Central memory CD4-positive, alpha-beta T cell (primary cell): ENCODE data around the gene G6PC1.
"Not testable (repeated sequence)": the region's sequence is repeated elsewhere in the genome, so short reads cannot be mapped to it uniquely, and the experiment has no call there.

ENCODE experiments used
- DNase-seq: peaks from one replicate; pipeline ENCODE4 v3.0.0; 2022

Gene G6PC1

DNA sequence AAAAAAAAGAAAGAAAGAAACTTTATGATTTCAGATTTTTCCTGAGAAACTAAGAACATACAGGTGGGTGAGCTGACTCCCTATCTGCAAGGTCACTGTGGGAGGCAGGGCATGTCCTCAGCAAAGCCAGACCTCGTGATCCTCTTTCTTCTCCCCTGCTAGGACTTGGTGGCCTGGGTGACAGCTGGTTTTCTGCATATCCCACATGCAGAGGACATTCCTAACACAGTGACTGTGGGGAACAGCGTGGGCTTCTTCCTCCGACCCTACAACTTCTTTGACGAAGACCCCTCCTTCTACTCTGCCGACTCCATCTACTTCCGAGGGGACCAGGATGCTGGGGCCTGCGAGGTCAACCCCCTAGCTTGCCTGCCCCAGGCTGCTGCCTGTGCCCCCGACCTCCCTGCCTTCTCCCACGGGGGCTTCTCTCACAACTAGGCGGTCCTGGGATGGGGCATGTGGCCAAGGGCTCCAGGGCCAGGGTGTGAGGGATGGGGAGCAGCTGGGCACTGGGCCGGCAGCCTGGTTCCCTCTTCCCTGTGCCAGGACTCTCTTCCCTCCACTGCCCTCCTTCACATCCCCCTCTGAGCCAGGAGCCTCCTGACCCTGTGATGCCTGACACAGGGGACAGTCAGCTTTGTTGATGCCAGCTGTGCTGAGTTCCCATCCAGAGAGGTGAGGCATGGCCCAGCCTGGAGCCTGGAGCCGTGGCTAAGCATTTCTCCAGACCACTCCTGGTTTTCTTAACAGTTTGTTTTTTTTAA is 26.5 kb upstream of the G6PC1 start:
- DNase-seq: not testable (repeated sequence)

DNA sequence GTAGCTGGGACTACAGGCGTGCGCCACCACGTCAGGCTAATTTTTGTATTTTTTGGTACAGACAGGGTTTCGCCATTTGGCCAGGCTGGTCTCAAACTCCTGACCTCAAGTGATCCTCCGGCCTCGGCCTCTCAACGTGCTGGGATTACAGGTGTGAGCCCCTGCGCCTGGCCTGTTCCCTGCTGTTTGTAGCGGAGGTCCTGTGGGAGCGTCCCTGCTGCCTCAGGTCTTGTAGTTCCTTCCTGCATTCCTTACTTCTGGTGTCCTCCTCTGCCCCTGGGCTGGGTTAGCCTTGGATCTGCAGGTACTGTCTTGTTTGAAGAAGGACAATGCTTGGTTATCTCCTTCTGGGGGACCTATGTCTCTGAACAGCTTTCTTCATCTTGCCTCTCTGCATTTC is 23.6 kb upstream of the G6PC1 start:
- no peak for DNase-seq

DNA sequence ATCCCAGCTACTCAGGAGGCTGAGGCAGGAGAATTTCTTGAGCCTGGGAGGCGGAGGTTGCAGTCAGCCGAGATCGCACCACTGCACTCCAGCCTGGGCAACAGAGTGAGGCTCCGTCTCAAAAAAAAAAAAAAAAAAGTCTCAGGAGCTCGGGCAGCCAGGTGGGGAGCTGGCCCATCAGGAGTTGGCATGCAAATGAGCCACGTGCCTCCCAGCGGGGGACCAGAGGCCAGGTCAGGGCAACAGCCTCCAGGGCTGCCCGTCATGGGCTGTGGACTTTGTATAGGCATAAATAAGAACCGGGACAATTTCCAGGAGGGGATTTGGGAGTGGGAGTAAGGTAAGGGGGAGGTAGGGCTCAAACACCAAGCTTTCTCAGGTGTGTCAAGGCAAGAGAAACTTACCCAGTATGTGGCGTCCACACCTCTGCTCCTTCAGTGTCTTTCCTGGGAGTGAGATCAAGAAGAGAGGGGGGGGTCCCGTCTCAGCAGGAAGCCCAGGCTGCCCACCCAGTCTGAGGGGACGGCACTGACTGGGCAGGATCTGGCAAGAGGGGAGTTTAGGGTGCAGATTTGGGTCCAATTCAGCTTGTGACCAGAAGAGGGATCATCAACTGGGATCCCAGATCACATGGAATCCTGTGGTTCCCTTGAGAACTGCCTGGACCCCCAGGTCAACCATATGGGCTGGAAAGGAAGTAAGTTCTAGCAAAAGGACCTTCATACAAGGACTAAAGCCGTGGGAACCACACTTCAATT is 22.3 kb upstream of the G6PC1 start:
- no peak for DNase-seq

DNA sequence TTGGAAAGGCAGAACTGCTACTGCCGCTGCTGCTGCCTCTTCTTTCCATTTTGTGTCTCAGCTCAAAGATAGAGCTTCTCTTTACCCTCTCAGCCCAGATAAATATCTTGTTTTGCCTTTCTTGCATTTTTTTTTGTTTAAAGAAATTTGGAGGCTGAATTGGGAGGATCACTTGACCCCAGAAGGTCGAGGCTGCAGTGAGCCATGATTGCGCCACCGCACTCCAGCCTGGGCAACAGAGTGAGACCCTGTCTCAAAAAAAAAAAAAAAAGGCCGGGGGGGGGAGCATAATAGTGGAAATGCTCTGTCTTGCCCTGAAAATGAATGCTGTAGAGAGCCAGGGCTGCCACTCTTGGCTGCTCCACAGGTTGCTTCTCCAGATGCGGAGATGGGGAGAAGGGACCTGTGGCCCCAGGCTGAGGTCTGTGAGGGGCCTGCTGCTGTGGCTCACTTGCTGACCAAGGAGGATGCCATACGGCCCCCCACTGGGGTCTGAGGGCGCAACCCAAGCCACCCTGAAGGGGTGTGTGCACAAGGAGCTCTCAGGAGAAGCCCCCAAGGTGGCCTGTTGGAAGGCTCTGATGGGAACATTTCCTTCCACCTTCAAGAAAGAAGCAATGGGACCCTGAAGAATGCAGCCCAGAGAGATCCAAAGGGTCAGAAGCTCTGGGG is 21.5 kb upstream of the G6PC1 start:
- DNase-seq: no peak

DNA sequence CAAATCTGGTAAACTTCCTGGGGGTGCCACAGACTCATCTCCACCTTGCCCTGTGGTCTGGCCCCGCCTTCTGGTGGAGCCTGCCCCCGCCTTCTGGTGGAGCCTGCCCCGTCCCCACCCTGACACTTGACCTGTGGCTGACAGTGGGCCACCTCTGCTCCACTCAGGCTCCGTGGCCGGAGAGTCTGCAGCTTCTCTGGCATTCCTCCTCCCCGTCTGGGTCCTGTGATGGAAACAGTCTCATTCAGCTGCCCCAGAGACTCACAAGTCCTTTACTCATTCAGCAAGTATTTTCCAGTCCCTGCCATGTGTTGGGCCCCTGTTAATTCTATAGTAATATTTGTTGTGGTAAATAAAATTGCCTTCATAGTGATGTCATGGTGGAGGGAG is 21.0 kb upstream of the G6PC1 start:
- DNase-seq: no peak

DNA sequence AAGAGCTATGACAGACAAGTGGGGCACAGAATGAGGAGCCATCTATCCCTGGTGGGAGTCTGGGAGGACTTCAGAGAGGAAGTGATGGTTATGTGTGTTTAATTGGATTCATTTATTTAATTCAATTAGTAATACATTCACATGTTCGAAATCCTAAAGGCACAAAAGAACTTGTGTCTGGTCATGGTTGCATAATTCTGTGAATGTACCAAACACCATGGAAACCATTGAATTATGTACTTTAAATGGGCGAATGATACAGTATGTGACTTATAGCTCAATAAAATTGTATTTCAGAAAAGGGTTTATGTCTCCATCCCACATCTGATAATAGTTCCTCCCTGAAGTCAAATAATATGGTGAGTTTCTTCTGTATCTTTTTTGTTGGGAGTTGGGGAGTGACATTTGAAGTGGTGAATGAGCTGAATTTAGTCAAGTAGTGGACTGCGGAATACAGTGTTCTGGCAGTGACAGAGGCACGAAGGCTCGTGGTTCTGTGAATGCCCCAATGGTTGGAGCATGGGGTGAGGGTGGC is 19.8 kb upstream of the G6PC1 start:
- no peak for DNase-seq

DNA sequence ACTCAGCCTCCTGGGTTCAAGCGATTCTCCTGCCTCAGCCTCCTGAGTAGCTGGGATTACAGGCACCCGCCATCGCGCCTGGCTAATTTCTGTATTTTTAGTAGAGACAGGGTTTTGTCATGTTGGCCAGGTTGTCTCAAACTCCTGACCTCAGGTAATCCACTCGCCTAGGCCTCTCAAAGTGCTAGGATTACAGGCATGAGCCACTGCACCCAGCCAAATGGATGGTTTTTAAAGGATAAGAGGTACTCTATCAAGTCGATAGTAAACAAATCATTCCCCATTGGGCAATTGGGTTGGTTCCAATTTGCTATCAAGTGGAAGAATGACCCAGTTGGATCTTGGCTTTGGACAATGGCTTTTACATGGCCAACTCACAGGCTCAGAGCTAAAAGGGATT is 18.9 kb upstream of the G6PC1 start:
- not testable (repeated sequence) for DNase-seq

DNA sequence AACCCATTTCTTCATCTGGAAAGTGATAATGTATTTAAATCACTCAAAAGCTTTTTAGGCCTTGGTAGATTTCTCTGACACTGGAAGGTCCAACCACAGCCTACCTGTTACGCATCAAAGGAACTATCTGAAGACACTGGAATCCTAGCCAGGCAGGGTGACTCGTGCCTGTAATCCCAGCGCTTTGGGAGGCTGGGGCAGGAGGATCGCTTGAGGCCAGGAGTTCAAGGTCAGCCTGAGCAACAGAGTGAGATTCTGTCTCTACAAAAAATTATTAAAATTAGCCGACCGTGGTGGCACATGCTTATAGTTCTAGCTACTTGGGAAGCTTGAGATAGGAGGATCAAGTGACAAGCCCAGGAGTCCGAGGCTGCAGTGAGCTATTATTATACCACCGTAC is 18.4 kb upstream of the G6PC1 start:
- DNase-seq: no peak

DNA sequence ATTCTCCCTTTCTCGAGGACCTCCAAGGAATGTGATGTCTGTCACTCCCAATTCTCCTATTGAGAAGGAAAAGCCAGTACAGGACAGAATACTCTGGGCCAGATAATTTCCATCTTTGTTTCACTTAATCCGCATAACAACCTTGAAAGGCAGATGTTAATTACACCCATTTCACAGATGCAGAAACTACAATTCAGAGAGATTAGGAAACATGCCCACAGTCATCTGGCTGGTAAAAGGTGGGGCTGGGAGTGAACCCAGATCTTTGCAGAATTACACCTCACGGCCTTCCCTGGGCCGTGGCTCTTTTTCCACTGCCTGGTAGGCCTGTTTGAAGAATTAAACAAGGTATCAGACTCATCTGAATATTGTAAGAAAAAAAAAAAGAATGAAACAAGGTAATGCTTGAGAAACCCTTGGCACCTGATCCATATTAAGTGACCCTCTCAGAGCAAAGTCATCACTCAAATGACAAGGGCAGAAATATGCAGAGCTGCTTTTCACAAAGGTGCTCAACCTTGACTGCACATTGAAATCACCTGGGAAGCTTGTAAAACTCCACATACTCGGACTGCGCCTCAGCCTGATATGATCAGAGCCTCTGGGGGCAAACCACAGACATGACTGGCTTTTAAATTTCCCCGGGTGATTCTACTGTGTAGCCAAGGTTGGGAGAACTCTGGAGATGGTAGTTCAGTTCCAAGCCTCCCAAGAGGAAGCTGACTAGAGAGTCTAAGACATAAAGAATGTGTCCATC is 16.6 kb upstream of the G6PC1 start:
- no peak for DNase-seq

DNA sequence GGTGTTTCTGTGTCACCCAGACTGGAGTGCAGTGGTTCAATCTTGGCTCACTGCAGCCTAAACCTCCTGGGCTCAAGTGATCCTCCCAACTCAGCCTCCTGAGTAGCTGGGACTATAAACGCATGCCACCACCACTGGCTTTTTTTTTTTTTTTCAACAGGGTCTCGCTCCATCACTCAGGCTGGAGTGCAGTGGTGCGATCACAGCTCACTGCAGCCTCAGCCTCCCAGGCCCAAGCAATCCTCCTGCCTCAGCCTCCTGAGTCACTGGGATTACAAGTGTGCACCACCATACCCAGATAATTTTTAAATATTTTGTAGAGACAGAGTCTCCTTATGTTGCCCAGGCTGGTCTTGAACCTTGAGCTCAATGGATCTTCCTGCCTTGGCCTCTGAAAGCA is 14.8 kb upstream of the G6PC1 start:
- not testable (repeated sequence) for DNase-seq

DNA sequence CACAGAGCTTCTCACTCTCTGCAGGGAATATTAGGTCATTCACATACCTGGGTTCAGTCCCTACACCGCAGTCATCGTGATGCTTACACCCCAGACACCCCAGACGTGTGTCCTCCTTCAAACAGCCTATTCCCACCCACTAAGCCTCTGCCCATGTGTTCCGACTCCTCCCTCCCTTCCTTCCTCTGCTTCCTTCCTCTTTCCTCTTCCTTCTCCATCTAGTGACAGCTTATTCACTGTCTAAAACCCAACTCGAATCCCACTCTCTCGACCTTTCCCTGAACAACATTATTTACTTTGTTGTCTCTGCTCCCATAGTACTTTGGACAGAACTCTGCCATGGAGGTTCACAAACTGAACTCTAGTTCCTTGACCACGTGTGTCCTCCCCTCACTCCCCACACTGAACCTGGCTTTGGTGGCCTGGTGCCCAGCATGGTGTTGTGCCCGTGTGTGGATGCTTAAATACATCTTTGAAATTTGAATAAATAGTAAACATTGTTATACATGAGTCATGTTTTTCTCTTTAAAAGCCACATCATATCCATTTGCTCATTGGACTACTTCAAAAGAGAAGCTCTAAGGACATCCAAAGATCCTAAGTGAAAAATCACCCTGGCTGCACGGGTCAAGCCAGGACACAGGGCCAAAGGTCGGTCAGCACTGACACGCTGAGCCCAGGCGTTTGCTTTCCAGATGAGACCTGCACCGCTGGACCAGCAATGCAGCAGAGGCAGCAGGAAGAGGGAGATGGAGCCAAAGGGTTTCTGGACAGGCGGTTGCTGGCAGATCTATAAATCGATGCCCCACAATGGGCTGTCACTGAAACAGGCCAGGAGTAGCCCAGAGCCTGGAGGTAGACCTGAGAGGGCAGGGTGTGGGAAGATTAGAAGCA is 14.1 kb upstream of the G6PC1 start:
- DNase-seq: no peak

DNA sequence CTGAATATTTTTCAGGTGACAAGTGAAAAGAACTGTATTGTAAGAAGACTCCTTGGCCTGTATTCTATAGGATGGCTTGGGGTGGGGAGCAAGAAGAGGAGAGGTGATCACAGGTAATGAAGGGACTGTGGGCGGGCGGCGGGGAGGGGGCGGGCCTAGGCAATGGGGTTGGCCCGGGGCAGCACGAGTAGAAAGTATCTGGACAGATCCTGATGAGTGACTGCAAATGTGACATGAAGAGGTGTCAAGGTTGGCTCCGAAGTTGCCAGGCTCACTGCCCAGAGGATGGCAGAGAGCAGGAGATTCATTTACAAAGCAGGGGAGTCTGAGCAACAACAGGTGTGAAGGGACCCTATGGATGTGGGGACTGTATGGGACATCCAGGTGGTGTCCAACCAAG is 10.8 kb upstream of the G6PC1 start:
- no peak for DNase-seq

DNA sequence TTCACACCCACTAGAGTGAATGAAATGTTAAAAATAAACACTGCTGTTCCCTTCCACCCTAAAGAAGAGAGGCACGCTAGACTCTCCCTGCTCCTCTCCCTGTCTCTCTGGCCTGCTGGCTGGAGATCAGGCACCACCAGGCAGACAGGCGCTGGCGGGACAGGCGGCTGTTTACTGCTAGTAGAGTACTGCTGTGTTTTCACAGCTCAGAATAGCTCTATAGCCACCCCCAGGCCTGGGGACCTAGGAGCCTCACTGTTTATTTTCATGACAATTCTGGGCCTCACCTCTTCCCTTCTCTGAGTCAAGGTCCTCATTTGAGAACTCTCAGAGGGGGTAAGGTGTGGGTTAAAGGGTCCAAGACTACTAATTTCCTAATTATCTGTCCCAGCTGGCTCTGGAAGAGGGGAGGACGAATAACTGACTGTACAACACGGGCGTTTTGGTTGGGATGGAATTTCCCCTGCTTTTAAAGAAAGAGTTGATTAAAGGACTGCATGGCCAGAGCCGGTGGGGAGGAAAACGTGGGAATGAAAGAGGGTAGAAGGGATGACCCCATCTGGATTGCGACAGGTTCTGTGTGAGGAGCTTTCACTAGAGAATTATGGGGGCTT is 9.0 kb upstream of the G6PC1 start:
- DNase-seq: no peak

DNA sequence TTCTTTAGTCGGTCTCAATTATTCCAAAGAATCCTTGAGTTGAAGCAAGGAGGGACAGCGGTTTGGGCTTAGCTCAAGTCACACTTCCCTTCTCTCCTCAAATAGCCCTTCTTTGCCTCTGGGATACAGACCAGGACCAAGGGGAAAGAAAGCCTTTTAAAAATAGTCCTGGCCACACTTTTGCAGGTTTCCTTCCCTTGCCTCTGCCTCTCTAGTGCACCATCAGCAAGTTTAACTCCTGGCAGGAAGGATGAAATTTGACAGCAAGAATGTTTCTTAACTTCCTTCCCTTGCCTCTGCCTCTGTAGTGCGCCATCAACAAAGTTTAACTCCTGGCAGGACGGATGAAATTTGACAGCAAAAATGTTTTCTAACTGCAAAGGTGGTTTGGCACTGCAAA is 7.2 kb upstream of the G6PC1 start:
- DNase-seq: no peak

DNA sequence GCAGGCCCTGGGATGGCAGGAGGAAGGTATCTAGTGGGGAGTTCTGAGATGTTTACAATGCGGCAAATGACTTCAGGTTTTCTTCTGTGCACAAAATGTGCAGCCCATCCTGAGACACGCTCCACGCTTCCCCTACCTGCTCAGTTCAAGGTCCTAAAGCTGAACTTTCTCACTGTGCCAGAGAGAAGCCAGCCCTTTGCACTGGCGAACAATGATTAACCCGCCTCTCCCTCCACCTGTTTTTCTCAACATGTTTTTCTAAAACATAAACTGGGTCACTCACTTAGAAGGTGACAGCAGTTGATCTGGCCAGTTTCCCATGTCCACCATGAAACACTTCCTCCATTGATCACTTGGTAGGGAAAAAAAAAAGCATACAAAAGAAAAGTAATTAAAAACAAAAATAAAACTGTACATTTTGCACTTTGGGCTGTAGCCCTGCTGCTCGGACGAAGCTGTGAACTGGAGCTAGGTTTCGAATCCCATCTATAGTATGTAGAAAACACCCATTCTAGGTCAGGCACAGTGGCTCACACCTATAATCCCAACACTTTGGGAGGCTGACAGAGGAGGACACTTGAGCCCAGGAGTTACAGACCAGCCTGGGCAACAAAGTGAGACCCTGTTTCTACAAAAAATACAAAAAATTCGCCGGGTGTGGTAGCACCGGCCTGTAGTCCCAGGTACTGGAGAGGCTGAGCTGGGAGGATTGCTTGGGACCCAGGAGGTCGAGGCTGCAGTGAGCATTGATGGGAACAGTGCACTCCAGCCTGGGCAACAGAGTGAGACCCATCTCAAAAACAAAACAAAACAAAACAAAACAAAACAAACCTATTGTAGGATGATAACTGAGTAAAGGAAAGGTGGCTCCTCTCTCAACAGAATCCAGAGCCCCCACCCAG is 6.1 kb upstream of the G6PC1 start:
- no peak for DNase-seq

DNA sequence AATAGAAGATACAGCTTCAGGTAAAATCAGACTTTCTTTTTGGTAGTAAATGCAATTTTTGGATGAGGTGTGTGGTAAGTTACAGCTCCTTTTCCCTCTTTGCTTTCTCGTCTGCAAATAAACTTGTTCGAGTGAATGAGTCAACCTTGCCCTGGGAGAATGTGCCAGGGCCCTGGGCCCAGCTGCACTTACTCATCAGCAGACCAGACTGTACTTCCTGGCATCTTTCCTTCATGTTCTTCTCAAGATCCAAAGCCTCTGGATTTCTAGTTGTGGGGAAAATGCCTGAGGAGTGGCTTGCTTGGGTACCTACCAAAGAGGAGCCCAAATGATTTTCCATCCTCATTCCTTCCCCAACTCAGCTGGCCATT is 5.4 kb upstream of the G6PC1 start:
- DNase-seq: no peak

DNA sequence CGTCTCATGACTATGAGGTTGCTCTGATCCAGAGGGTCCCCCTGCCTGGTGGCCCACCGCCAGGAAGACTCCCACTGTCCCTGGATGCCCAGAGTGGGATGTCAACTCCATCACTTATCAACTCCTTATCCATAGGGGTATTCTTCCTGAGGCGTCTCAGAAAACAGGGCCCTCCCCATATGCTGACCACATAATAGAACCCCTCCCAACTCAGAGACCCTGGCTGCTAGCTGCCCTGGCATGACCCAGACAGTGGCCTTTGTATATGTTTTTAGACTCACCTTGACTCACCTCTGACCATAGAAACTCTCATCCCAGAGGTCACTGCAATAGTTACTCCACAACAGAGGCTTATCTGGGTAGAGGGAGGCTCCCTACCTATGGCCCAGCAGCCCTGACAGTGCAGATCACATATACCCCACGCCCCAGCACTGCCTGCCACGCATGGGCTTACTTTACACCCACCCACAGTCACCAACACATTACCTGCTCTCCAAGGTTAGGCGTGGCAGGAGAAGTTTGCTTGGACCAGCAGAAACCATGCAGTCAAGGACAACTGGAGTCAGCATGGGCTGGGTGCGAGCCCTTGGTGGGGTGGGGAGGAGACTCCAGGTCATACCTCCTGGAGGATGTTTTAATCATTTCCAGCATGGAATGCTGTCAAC is 2.3 kb upstream of the G6PC1 start:
- no peak for DNase-seq

DNA sequence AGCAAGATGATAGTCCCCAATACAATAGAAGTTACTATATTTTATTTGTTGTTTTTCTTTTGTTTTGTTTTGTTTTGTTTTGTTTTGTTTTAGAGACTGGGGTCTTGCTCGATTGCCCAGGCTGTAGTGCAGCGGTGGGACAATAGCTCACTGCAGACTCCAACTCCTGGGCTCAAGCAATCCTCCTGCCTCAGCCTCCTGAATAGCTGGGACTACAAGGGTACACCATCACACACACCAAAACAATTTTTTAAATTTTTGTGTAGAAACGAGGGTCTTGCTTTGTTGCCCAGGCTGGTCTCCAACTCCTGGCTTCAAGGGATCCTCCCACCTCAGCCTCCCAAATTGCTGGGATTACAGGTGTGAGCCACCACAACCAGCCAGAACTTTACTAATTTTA is 618 bp upstream of the G6PC1 start:
- not testable (repeated sequence) for DNase-seq

DNA sequence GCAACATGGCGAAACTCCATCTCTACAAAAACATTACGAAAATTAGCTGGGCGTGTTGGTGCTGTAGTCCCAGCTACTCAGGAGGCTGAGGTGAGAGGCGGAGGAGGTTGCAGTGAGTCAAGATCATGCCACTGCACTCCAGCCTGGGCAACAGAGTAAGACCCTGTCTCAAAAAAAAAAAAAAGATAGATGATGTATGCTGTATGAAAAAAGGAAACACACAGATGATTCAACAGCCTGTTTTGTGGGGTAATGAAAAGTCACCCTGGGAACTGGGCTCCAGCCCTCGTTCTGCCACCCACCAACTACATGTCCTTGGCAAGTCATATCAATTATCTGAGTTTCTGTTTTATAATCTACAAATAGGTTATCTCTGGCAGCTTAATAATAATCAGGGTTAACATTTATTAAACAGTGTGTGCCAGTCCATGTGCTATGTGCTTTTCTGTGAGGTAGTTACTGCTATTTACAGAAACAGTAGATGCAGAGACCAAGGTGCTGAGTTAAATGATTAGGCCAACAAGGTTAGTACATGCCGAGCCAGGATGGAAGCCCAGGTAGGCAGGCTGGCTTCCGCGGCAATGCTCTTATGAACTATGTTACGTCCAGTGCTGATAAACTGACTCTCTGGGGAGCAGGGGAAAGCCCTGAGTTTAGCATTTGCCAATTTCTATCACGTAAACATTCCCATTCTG is 1.1 kb downstream of the G6PC1 start:
- DNase-seq: no peak
